ENCODE measurements around the gene PCDHGC3. TPM values are rescaled to one million over a fixed set of nuclear protein-coding genes. Genes with fewer than 3 reads are reported as not detected.

PCDHGC3 gene
- total and polyA plus RNA-seq, 7 experiments from 2014 or later = 0.14 to 0.76 (median 0.16) TPM; not detected in 1

DNA sequence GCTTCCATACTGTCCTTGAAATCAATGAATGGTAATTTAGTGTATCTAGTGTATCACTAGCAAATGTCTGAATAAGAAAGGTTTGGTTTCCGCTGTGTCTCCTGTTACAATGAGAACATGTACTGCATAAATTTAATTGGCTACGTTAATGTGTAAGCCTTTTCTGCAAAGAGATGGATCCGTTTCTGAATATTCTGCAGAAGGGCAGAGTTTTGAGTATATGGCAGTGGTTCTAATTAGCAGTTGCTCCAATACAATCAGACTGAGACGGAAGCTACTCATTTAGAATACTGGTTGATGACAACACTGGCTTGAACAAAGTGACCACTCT lies 8.5 kb downstream of the PCDHGC3 start:
- Histone ChIP-seq H3K27me3 (ENCODE audit: control insufficient read depth in 2 of 2, insufficient read depth in 2 of 2, low read length in 2 of 2) (peaks cover 7 to 19% of the 10 kb centered on the region in 2 donors), H3K27ac (ENCODE audit: low read depth, low read length) (no peak overlapping the region), H3K4me1 (ENCODE audit: control insufficient read depth in 2 of 2, insufficient read depth in 2 of 2, low read length in 2 of 2) (peaks cover 0 to 8% of the 10 kb centered on the region in 2 donors), H3K4me3 (ENCODE audit: low read length) (no peak overlapping the region), H3K36me3 (ENCODE audit: control insufficient read depth in 2 of 3, insufficient read depth in 3 of 3, low read length in 3 of 3) (no peaks in the 10 kb centered on the region), H3K9me3 (ENCODE audit: control insufficient read depth in 2 of 3, low read length in 3 of 3) (no peaks in the 10 kb centered on the region)
- intact Hi-C loops (cut with micrococcal nuclease) = no loop called here
- Mint-ChIP-seq H3K4me3 (peak overlapping the region in 7 of 10 donors; percentile 44 to 75 (median 68)), H3K27me3 (peaks cover 70 to 91% (median 81%) of the 10 kb centered on the region in 5 donors), H3K4me1 (peaks cover 0 to 25% (median 17%) of the 10 kb centered on the region in 7 donors), H3K9me3 (peaks cover 0 to 5% (median 0%) of the 10 kb centered on the region in 11 donors), H3K27ac (no peak overlapping the region), H3K36me3 (peaks cover 0 to 12% (median 0%) of the 10 kb centered on the region in 5 donors)
- POLR2A ChIA-PET = no interaction called here
- no peak for ATAC-seq
- CTCF ChIA-PET = no interaction called here
- no peak for DNase-seq

DNA sequence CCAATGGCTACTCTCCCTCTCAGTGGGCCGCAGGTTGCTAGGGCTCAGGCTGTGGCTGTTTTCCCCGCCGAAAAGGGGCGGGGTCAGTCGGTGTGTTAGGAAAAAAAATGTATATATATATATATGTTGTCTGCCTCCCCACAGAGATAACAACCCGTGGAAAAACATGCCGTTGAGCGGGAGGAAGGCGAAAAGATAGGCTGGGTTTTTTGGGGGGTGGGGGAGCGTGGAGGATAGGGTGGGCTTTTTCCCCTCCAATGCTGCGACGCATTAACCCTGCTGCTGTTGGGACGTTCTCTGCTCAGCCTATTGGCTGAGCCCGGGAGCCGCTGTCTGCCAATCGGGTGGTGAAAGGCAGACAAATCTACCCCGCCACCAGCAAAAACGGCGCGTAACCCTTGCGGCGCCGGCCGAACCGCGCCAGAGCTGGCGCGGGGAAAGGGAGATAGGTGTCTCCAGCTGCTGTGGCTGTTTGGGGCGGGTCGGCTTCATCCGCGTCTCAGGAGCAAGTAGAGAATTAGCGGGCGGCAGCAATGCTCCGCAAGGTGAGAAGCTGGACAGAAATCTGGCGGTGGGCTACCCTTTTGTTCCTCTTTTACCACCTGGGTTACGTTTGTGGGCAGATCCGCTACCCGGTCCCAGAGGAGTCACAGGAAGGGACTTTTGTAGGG lies 9.0 kb downstream of the PCDHGC3 start, which contains the start of gene PCDHGC4:
Gene PCDHGC4 (plus strand): TSS at position 390 of the 671 bp plus-strand sequence. CDS start 144 bp downstream, at position 534.
- Histone ChIP-seq H3K27ac (ENCODE audit: low read depth, low read length) (no peak within 1 kb of the TSS), H3K9me3 (ENCODE audit: control insufficient read depth in 2 of 3, low read length in 3 of 3) (no peaks in the 10 kb centered on the region), H3K4me1 (ENCODE audit: control insufficient read depth in 2 of 2, insufficient read depth in 2 of 2, low read length in 2 of 2) (peaks cover 0 to 8% of the 10 kb centered on the region in 2 donors), H3K4me3 (ENCODE audit: low read length) (no peak within 1 kb of the TSS), H3K36me3 (ENCODE audit: control insufficient read depth in 2 of 3, insufficient read depth in 3 of 3, low read length in 3 of 3) (no peaks in the 10 kb centered on the region), H3K27me3 (ENCODE audit: control insufficient read depth in 2 of 2, insufficient read depth in 2 of 2, low read length in 2 of 2) (peaks cover 7 to 19% of the 10 kb centered on the region in 2 donors)
- intact Hi-C loops (cut with micrococcal nuclease) = no loop called here
- no peak within 1 kb of the TSS for H3K27ac Mint-ChIP-seq
- H3K4me3 Mint-ChIP-seq = peak within 1 kb of the TSS in 9 of 10 donors; percentile 44 to 75 (median 66)
- H3K36me3 Mint-ChIP-seq = peaks cover 0 to 12% (median 0%) of the 10 kb centered on the region in 5 donors
- H3K27me3 Mint-ChIP-seq = peaks cover 65 to 91% (median 81%) of the 10 kb centered on the region in 5 donors
- ChIA-PET CTCF (no interaction called here), POLR2A (no interaction called here)
- H3K4me1 Mint-ChIP-seq = peaks cover 0 to 25% (median 17%) of the 10 kb centered on the region in 7 donors
- peaks cover 0 to 5% (median 0%) of the 10 kb centered on the region in 11 donors for H3K9me3 Mint-ChIP-seq
- DNase-seq (no peak), ATAC-seq (no peak)

DNA sequence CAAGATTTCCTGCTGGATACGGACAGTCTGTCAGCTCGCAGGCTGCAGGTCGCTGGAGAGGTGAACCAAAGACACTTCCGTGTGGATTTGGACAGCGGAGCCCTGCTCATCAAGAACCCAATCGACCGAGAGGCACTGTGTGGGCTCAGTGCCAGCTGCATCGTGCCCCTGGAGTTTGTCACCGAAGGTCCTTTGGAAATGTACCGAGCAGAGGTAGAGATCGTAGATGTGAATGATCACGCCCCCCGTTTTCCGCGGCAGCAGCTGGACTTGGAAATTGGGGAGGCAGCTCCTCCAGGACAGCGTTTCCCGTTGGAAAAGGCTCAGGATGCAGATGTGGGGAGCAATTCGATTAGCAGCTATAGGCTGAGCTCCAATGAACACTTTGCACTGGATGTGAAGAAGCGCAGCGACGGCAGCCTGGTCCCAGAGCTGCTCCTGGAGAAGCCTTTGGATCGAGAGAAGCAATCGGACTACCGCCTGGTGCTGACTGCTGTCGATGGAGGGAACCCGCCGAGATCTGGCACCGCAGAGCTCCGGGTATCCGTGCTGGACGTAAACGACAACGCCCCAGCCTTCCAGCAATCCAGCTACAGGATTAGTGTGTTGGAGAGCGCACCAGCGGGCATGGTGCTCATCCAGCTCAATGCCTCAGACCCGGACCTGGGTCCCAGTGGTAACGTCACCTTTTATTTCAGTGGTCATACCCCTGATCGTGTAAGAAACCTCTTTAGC lies 9.7 kb downstream of the PCDHGC3 start:
- peaks cover 7 to 19% of the 10 kb centered on the region in 2 donors for H3K27me3 ChIP-seq (ENCODE audit: control insufficient read depth in 2 of 2, insufficient read depth in 2 of 2, low read length in 2 of 2)
- peaks cover 0 to 25% (median 17%) of the 10 kb centered on the region in 7 donors for H3K4me1 Mint-ChIP-seq
- no peak overlapping the region for H3K4me3 ChIP-seq (ENCODE audit: low read length)
- H3K9me3 ChIP-seq (ENCODE audit: control insufficient read depth in 2 of 3, low read length in 3 of 3) = no peaks in the 10 kb centered on the region
- peaks cover 0 to 12% (median 0%) of the 10 kb centered on the region in 5 donors for H3K36me3 Mint-ChIP-seq
- peaks cover 0 to 8% of the 10 kb centered on the region in 2 donors for H3K4me1 ChIP-seq (ENCODE audit: control insufficient read depth in 2 of 2, insufficient read depth in 2 of 2, low read length in 2 of 2)
- H3K27ac Mint-ChIP-seq = no peak overlapping the region
- H3K36me3 ChIP-seq (ENCODE audit: control insufficient read depth in 2 of 3, insufficient read depth in 3 of 3, low read length in 3 of 3) = no peaks in the 10 kb centered on the region
- H3K4me3 Mint-ChIP-seq = peak overlapping the region in 9 of 10 donors; percentile 7 to 75 (median 66)
- CTCF ChIA-PET = interaction anchor here (0.6 kb wide), 1 partner anchor 33 kb away, joined by 4 read pairs; no protein-coding TSS in a partner anchor
- H3K27ac ChIP-seq (ENCODE audit: low read depth, low read length) = no peak overlapping the region
- POLR2A ChIA-PET = no interaction called here
- H3K27me3 Mint-ChIP-seq = peaks cover 70 to 91% (median 81%) of the 10 kb centered on the region in 5 donors
- no peak for ATAC-seq
- H3K9me3 Mint-ChIP-seq = peaks cover 0 to 5% (median 0%) of the 10 kb centered on the region in 11 donors
- intact Hi-C loops (cut with micrococcal nuclease) = no loop called here
- DNase-seq = no peak

DNA sequence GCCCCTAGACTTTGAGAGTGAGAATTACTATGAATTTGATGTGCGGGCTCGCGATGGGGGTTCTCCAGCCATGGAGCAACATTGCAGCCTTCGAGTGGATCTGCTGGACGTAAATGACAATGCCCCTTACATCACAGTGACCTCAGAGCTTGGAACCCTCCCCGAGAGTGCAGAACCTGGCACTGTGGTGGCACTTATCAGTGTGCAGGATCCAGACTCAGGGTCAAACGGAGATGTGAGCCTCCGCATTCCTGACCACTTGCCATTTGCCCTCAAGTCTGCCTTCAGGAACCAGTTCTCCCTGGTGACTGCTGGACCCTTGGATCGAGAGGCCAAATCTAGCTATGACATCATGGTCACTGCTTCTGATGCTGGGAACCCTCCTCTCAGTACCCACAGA lies 10.3 kb downstream of the PCDHGC3 start:
- ChIA-PET POLR2A (no interaction called here), CTCF (interaction anchor here (0.6 kb wide), 1 partner anchor 32 kb away, joined by 4 read pairs; no protein-coding TSS in a partner anchor)
- intact Hi-C loops (cut with micrococcal nuclease) = no loop called here
- Mint-ChIP-seq H3K4me1 (peaks cover 0 to 29% (median 20%) of the 10 kb centered on the region in 7 donors), H3K27ac (no peak overlapping the region), H3K27me3 (peaks cover 73 to 91% (median 81%) of the 10 kb centered on the region in 5 donors), H3K36me3 (peaks cover 0 to 17% (median 0%) of the 10 kb centered on the region in 5 donors), H3K9me3 (peaks cover 0 to 10% (median 0%) of the 10 kb centered on the region in 11 donors), H3K4me3 (peak overlapping the region in 4 of 10 donors; percentile 7 to 75 (median 14))
- DNase-seq = no peak
- no peak overlapping the region for H3K27ac ChIP-seq (ENCODE audit: low read depth, low read length)
- no peaks in the 10 kb centered on the region for H3K9me3 ChIP-seq (ENCODE audit: control insufficient read depth in 2 of 3, low read length in 3 of 3)
- ATAC-seq = no peak
- peaks cover 7 to 19% of the 10 kb centered on the region in 2 donors for H3K27me3 ChIP-seq (ENCODE audit: control insufficient read depth in 2 of 2, insufficient read depth in 2 of 2, low read length in 2 of 2)
- H3K36me3 ChIP-seq (ENCODE audit: control insufficient read depth in 2 of 3, insufficient read depth in 3 of 3, low read length in 3 of 3) = no peaks in the 10 kb centered on the region
- no peak overlapping the region for H3K4me3 ChIP-seq (ENCODE audit: low read length)
- peaks cover 0 to 8% of the 10 kb centered on the region in 2 donors for H3K4me1 ChIP-seq (ENCODE audit: control insufficient read depth in 2 of 2, insufficient read depth in 2 of 2, low read length in 2 of 2)

DNA sequence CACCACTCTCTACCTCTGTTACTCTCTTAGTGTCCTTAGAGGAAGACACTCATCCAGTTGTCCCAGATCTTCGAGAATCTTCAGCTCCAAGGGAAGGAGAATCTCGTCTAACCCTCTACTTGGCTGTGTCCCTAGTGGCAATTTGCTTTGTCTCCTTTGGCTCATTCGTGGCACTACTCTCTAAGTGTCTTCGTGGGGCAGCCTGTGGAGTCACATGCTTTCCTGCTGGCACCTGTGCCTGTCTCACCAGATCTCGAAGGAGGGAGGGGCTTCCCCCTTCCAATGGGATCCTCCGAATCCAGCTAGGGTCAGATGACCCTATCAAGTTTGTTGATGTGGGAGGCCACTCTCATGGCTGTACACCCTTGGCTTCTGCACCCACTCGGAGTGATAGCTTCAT lies 11.4 kb downstream of the PCDHGC3 start:
- ATAC-seq = no peak
- H3K27me3 ChIP-seq (ENCODE audit: control insufficient read depth in 2 of 2, insufficient read depth in 2 of 2, low read length in 2 of 2) = peaks cover 7 to 19% of the 10 kb centered on the region in 2 donors

More for the DNA sequence above, 11.4 kb downstream of the PCDHGC3 start:
- Mint-ChIP-seq H3K27me3 (peaks cover 78 to 88% (median 83%) of the 10 kb centered on the region in 5 donors), H3K36me3 (peaks cover 0 to 17% (median 0%) of the 10 kb centered on the region in 5 donors), H3K9me3 (peaks cover 0 to 10% (median 0%) of the 10 kb centered on the region in 11 donors), H3K27ac (no peak overlapping the region), H3K4me3 (no peak overlapping the region), H3K4me1 (peaks cover 2 to 35% (median 22%) of the 10 kb centered on the region in 7 donors)
- ChIA-PET CTCF (interaction anchor here (0.6 kb wide), 1 partner anchor 40 kb away, joined by 3 read pairs; no protein-coding TSS in a partner anchor), POLR2A (no interaction called here)
- Histone ChIP-seq H3K9me3 (ENCODE audit: control insufficient read depth in 2 of 3, low read length in 3 of 3) (no peaks in the 10 kb centered on the region), H3K4me3 (ENCODE audit: low read length) (no peak overlapping the region), H3K4me1 (ENCODE audit: control insufficient read depth in 2 of 2, insufficient read depth in 2 of 2, low read length in 2 of 2) (peaks cover 0 to 8% of the 10 kb centered on the region in 2 donors), H3K36me3 (ENCODE audit: control insufficient read depth in 2 of 3, insufficient read depth in 3 of 3, low read length in 3 of 3) (no peaks in the 10 kb centered on the region), H3K27ac (ENCODE audit: low read depth, low read length) (no peak overlapping the region)
- intact Hi-C loops (cut with micrococcal nuclease) = no loop called here
- no peak for DNase-seq
